Left renal pelvis (tissue), 4 donors: ENCODE measurements around the gene HOGA1. TPM values are rescaled to one million over a fixed set of nuclear protein-coding genes. Genes with fewer than 3 reads are reported as not detected.
"Not testable (repeated sequence)": the region's sequence is repeated elsewhere in the genome, so short reads cannot be mapped to it uniquely, and the experiment has no call there.

Source experiments
- DNase-seq, 4 donors: peaks; one replicate each; pipeline ENCODE4 v3.0.0-alpha.2; 2013; ENCODE audit warnings: low read depth in 4 of 4, low spot score in 3 of 4
- polyA plus RNA-seq, 4 donors: library from polyadenylated mRNA; unstranded; fragments of 120-200 nt; gene quantifications; one replicate each; pipeline ENCODE4 v1.2.1, GENCODE V29; 2013; ENCODE audit not compliant: insufficient read length in 4 of 4

The HOGA1 gene
- polyA plus RNA-seq, 4 donors: 1.2 to 55.6 (median 39.0) TPM

DNA sequence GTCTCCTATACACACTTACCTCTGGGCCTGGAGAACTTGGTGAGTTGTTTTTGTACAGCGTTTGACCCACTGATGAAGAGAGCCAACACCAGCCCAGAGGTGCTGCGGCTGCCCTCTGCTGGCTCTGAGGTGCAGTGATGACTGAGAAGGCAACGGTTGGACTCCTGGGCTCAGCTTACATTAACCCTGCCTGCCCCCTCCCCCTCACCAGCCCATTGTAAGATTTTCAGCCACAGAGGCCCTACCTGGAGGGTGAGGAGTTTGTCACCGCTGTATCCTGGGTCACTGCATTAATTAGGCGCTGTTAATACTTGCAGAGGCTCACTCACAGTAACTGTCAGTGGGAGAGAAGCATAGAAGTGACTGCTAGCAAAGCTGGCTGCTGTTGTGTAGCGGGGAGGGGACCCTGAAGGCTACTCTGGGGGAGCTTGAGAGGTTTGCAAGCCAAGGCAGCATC, 30.6 kb upstream of the HOGA1 start:
- DNase-seq: no peak

DNA sequence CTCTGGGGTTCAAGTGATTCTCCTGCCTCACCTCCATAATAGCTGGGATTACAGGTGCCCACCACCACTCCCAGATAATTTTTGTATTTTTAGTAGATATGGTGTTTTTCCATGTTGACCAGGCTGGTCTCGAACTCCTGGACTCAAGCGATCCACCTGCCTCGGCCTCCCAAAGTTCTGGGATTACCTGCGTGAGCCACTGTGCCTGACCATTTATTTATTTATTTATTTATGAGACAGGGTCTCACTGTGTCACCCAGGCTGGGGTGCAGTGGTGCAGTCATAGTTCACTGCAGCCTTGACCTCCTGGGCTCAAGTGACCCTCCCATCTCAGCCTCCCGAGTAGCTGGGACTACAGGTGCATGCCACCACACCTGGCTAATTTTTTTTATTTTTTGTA, 29.9 kb upstream of the HOGA1 start:
- DNase-seq: not testable (repeated sequence)

GRCh38 chr10:97555541-97555940, 28.6 kb upstream of the HOGA1 start:
- not testable (repeated sequence) for DNase-seq

- DNase-seq: not testable (repeated sequence)
These were observed 23.3 kb upstream of the HOGA1 start for GRCh38 chr10:97560731-97561381.

DNA sequence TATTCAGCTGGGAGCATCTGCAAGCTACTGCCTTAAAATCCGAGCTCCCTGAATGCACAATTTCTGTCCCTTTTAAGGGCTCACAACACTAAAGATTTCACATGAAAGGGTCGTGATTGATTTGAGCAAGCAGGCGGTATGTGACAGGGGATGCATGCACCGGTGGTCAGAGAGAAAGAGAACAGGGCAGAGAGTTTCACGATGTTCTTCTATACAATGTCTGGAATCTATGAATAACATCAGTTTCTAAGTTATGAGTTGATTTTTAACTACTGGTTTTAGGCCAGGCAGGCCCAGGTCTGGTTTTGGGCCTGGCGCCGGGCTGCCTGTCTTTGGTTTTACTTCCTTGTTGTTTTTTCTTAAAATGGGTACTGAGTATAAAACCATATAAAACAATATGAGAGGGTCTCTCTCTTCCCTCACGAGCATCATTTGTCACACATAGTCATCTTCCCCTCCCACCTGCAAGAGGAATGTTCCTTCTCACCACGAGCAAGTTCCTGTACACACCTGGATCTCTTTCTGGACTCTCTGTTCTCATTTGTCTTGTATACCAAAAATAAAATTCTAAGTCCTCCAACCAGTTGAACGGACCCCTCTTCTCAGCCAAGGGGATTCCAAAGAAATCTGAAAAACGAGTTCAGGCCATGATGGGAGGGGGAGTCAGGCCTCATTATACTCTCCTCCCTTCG, 22.7 kb upstream of the HOGA1 start:
- not testable (repeated sequence) for DNase-seq

DNA sequence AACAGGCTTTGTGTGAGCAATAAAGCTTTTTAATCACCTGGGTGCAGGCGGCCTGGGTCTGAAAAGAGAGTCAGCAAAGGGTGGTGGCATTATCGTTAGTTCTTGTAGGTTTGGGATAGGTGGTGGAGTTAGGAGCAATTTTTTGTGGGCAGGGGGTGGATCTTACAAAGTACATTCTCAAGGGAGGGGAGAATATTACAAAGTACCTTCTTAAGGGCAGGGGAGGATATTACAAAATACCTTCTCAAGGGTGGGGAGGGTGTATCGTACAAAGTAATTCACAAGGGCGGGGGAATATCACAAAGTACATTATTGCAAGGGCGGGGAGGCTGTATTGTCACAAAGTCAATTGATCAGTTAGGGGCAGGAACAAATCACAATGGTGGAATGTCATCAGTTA, 21.9 kb upstream of the HOGA1 start:
- not testable (repeated sequence) for DNase-seq

- DNase-seq: no peak
These were observed 20.9 kb upstream of the HOGA1 start for GRCh38 chr10:97563337-97563736.

DNA sequence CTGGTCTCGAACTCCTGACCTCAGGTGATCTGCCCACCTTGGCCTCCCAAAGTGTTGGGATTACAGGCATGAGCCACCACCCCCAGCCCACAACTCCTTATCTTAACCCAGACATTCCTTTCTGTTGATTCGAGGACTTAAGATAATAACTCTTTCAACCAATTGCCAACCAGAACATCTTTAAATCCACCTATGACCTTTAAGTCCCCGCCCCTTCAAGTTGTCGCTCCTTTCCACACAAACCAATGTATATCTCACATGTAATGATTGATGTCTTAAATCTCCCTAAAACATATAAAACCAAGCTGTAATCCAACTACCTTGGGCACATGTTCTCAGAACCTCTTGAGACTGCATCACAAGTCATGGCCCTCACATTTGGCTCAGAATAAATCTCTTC, 19.4 kb upstream of the HOGA1 start:
- no peak for DNase-seq

DNA sequence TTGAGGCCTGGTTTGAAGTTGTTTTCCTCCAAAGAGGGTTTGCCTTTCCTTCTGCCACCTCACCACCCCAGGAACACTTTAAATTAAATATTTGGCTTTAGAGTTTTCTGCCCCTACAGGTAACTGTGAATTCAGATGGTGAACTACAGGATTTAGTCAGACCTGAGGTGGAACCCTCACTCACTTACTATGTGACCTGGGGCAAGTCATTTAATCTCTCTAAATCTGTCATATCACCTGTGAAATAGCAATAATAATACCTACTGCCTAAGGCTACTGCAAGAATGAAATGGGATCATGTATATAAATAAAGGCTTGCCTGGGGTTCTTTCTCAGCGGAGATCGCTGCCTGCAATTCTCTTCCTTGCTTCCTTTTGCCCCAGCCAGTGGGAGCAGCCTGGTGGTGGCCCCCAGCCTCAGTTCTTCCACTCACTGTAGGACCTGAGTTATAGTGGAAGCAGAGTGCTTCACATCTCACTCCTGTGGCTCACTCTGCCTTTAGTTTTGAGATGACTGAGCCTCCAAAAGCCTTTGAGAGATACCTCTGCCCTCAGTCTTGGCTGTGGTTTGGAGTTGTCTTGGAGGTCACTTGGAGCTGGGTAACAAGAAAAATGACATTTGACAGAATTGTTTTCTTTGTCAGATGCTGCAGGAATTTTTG, 17.7 kb upstream of the HOGA1 start:
- no peak for DNase-seq

DNA sequence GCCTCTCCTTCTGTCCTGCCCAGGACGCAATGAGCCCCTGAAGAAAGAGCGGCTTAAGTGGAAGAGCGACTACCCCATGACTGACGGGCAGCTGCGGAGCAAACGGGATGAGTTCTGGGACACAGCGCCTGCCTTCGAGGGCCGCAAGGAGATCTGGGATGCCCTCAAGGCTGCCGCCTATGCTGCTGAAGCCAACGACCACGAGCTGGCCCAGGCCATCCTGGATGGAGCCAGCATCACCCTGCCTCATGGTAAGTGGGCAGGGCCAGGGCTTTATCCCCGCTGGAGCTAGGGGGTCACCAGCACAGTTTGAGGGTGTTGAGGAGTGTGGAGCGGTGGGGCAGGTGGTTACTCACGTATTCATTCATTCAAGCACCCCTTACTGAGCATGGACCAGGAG, 16.3 kb upstream of the HOGA1 start:
- DNase-seq: no peak

DNA sequence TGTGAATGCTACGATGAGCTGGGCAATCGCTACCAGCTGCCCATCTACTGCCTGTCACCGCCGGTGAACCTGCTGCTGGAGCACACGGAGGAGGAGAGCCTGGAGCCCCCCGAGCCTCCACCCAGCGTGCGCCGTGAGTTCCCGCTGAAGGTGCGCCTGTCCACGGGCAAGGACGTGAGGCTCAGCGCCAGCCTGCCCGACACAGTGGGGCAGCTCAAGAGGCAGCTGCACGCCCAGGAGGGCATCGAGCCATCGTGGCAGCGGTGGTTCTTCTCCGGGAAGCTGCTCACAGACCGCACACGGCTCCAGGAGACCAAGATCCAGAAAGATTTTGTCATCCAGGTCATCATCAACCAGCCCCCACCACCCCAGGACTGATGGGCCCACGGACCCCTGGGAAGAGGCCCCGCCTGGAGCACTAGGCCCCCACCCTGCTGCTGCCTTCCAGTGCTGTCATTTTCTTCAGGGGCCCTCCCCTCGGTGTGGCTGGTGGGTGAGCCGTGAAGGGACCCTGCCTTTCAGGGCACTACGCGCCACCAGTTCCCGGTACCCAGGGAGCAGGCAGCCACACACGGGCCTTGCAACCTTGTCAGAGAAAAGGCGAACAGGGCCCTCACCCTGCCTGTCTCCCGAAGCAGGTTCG, 13.9 kb upstream of the HOGA1 start:
- no peak for DNase-seq

GRCh38 chr10:97570789-97571471, 13.3 kb upstream of the HOGA1 start:
- DNase-seq: no peak

DNA sequence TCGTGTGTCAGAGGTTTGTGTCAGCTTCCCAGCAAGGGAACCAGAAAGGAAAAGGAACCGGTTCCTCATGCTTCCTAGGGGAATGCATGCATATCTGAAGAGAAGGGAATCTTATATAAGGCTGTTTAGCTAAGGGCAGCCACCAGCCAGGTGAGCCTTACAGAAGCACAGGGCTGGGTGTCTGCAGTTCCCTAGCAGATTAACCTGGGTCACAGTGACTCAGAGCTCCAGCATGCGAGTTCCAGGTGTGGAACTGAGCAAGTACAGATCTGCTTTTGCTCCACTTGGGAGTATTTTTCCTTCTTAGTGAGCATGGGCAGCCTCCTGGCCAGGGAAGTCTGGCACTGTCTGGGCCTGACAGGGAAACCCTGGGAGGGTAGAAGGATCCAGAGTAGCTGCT, 12.6 kb upstream of the HOGA1 start:
- no peak for DNase-seq

DNA sequence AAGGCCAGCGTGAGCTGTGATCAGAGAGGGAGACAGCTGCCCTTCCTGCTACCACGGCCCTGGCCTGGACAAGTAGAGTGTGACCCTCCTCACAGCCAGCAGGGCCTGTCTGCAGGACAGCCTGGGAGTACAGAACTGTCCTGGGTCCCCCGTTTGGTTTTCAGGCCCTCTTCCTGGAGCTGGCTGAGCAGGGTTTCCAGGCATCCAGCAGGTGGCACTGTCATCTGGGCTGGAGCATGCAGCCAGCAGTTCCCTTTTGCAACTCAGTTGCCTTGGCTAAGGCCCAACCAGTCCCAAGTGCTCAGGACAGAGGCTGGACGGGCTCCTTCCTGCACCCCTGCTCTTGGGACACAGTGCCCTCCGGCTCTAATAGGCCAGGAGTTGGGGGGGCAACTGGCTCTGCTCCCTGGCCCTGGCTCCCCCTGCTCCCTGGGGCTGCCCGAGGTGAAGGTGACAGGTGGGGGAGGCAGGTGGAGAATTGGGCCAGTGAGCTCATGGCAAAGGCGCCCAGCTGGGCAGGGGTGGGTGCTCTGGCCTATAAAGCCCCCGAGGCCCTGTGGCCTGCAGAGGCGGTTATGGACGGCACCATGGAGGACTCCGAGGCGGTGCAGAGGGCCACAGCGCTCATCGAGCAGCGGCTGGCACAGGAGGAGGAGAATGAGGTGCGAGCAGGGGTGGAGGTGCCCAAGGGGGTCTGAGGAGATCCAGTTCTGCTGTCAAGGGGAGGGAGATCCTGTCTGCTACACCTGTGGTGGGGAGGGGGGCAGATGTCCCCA, 11.8 kb upstream of the HOGA1 start, which contains the start of gene ANKRD2:
Gene ANKRD2 (plus strand): TSS at position 566 of the 776 bp plus-strand sequence. CDS start 10 bp downstream, at position 576.
- DNase-seq: peak in 1 of 4 donors; percentile 68

- no peak for DNase-seq
These were observed 11.2 kb upstream of the HOGA1 start for GRCh38 chr10:97573021-97573420.

DNA sequence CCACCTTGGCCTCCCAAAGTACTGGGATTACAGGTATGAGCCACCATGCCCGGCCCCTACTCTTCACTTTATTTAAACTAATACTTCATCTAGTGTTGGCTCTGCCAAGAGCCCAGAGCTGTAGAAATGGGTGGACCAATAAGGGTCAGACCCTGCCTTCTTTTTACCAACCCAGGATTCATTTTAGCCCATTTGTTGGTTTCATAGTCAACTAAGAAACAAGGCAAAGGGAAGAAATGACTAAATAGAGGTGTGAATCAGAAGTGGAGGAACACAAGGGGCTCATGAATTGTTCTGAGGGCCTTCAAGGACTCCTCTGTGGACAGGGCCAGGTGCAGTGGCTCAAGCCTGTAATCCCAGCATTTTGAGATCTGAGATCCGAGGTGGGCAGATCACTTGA, 10.5 kb upstream of the HOGA1 start:
- no peak for DNase-seq

DNA sequence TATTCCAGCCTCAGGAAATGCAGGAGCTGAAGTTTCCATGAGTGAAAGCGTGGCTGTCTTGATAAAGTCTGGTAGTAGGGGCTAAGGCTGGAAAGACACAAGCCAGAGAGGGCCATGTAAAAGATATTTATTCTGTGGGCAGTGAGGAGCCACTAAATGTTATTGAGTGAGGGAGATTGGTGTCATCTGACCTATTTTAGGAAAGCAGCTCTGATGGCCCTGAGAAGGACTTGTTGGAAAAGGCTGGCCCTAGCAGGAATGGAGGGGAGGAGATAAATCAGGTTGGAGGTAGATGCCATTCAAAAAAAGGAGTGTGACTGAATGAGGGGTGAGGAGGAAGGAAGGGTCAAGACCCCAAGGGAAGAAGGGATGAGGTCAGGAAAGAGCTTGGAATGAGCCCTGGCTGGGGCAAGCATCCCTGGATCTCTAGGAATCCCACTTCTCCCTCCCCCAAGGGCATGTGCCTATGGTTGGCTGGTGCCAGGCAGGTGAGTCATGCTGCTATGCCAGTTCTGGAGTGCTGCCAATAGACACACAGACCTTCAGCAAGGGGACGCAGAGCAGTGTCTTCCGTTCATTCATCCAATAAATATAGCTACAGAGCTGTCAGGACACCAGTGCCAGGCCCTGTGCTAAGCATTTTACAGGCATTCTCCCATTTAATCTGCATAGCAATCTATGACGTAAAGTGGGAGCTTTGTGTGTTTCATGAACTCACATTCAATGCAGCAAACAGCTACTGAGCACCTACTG, 9.6 kb upstream of the HOGA1 start:
- peak in 3 of 4 donors; percentile 51 to 68 (median 55) for DNase-seq

DNA sequence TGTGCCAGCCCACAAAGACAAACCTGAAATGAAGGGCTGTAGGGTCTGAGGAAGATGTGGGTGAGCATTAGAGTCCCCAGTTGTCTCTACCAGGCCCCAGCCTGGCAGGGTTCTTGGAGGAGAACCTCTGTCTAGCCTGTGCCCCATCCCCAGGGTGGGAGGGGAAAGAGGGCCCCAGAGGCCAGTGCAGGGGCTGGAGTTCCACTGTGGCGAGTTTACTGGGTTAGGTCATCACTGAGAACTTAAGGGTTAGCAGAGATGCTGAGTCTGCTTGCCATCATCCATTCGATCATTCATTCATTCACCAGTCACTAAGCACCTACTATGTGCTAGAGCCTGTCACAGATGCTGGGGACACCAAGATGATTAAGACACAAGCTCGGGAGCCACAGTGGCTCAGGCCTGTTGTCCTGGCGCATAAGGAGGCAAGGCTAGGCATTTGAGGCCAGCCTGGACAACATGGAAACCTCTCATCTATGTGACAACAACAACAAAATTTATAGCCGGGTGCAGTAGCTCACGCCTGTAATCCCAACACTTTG, 9.0 kb upstream of the HOGA1 start:
- DNase-seq: no peak

- not testable (repeated sequence) for DNase-seq
These were observed 7.7 kb upstream of the HOGA1 start for GRCh38 chr10:97576487-97576886.
